Sigmoid colon (tissue), 7 donors: ENCODE results near the gene ZFYVE28. TPM values are rescaled to one million over a fixed set of nuclear protein-coding genes. Genes with fewer than 3 reads are reported as not detected.

ENCODE experiments used
- DNase-seq: peaks from one replicate; pipeline ENCODE4 v3.0.0-alpha.2; 2019
- H3K27ac ChIP-seq, 4 donors: fragments of 200-600 bp; sonication (generic); one replicate each; pipeline ENCODE4 v1.5.1; 2016 to 2019; ENCODE audit warnings: mild to moderate bottlenecking in 1 of 4
- H3K27me3 ChIP-seq, 3 donors: fragments of 200-600 bp; sonication (generic); one replicate each; pipeline ENCODE4 v1.5.1; 2019; ENCODE audit warnings: mild to moderate bottlenecking in 1 of 3
- H3K36me3 ChIP-seq, 4 donors: fragments of 200-600 bp; sonication (generic); one replicate each; pipeline ENCODE4 v1.5.1; 2016 to 2019
- H3K4me1 ChIP-seq, 4 donors: fragments of 200-600 bp; sonication (generic); one replicate each; pipeline ENCODE4 v1.5.1; 2017 to 2019
- H3K4me3 ChIP-seq, 4 donors: fragments of 200-600 bp; sonication (generic); one replicate each; pipeline ENCODE4 v1.5.1; 2017 to 2019; ENCODE audit warnings: mild to moderate bottlenecking in 2 of 4, moderate library complexity in 1 of 4
- H3K9me3 ChIP-seq, 4 donors: fragments of 200-600 bp in 3 of 4; sonication (generic) in 3 of 4; one replicate each; pipeline versions ENCODE4 v1.5.1 to v1.6.1; 2013 to 2019
- CTCF ChIP-seq, 4 experiments: fragments of 450-650 bp in 3 of 4; fragments of 200-600 bp in 1 of 4; IDR thresholded peaks; one replicate each; pipeline ENCODE4 v1.5.1; 2016 to 2019; ENCODE audit warnings: antibody characterized with exemption in 4 of 4, mild to moderate bottlenecking in 3 of 4, moderate library complexity in 2 of 4
- EP300 ChIP-seq, 4 donors: sonication (generic); formaldehyde crosslinking; IDR thresholded peaks; one replicate each; pipeline ENCODE4 v1.6.1; 2017; ENCODE audit warnings: antibody characterized with exemption in 4 of 4
- POLR2A ChIP-seq, 2 donors: fragments of 450-650 bp; IDR thresholded peaks; one replicate each; pipeline ENCODE4 v1.6.1; 2016; ENCODE audit warnings: antibody characterized with exemption in 2 of 2, mild to moderate bottlenecking in 2 of 2, moderate library complexity in 2 of 2
- POLR2AphosphoS5 ChIP-seq, 4 donors: sonication (generic); formaldehyde crosslinking; IDR thresholded peaks; one replicate each; pipeline ENCODE4 v1.6.1; 2017; ENCODE audit warnings: antibody characterized with exemption in 4 of 4
- WGBS, 2 donors: extraction: QIAGEN DNeasy Blood & Tissue Kit; methylation state at CpG; one replicate each; pipeline ENCODE4 v1.1.7; 2013; 5-methylcytosine and 5-hydroxymethylcytosine counted together
- intact Hi-C: fragments of 100-400 bp; cut with DNase I; formaldehyde crosslinking; loops from one replicate; pipeline ENCODE4 v1.15.1; 2023
- polyA plus RNA-seq, 3 donors: library from polyadenylated mRNA; stranded (reverse); fragments of 200-250 nt; gene quantifications; one replicate each; pipeline ENCODE4 v1.2.3, GENCODE V29; 2013
- total RNA-seq, 4 donors: library from RNA; depleted of rRNA; stranded (reverse); fragments of >200 nt; gene quantifications; one replicate each; pipeline ENCODE4 v1.1.0, GENCODE V29; 2016
- donor health status: healthy with polysubstance abuse.
- donor health status: Bipolar disorder and iron deficiency.
- donor health status: healthy.

Gene ZFYVE28
- total and polyA plus RNA-seq, 7 donors = 3.1 to 24.1 (median 13.0) TPM

GRCh38 chr4:2427383-2428334, 9.2 kb upstream of the ZFYVE28 start:
- Histone ChIP-seq H3K36me3 (no peaks in the 10 kb centered on the region), H3K4me3 (no peak overlapping the region), H3K27ac (no peak overlapping the region), H3K27me3 (peaks cover 0 to 22% (median 15%) of the 10 kb centered on the region in 3 donors), H3K4me1 (no peaks in the 10 kb centered on the region), H3K9me3 (no peaks in the 10 kb centered on the region)
- intact Hi-C loops = no loop called here
- no peak for TF ChIP-seq POLR2AphosphoS5 (IDR thresholded peaks at IDR 0.05)
- DNase-seq = no peak
- 90 to 92% methylated on average over 23 of the region's 23 CpGs for WGBS, 2 donors

- no peak for DNase-seq
- no peaks in the 10 kb centered on the region for H3K4me1 ChIP-seq
- H3K9me3 ChIP-seq = no peaks in the 10 kb centered on the region
- no peak overlapping the region for H3K27ac ChIP-seq
- H3K27me3 ChIP-seq = peaks cover 0 to 31% (median 23%) of the 10 kb centered on the region in 3 donors
- TF ChIP-seq EP300 (IDR thresholded peaks at IDR 0.05) (no peak), CTCF (IDR thresholded peaks at IDR 0.05) (no peak), POLR2A (IDR thresholded peaks at IDR 0.05) (no peak), POLR2AphosphoS5 (IDR thresholded peaks at IDR 0.05) (no peak)
- intact Hi-C loops = no loop called here
- no peaks in the 10 kb centered on the region for H3K36me3 ChIP-seq
- 83 to 87% methylated on average over 13 of the region's 13 CpGs for WGBS, 2 donors
- no peak overlapping the region for H3K4me3 ChIP-seq
These were observed 8.3 kb upstream of the ZFYVE28 start for GRCh38 chr4:2426711-2427275.

- Histone ChIP-seq H3K4me3 (no peak overlapping the region), H3K27ac (no peak overlapping the region), H3K4me1 (no peaks in the 10 kb centered on the region), H3K36me3 (no peaks in the 10 kb centered on the region), H3K9me3 (no peaks in the 10 kb centered on the region), H3K27me3 (peaks cover 0 to 38% (median 25%) of the 10 kb centered on the region in 3 donors)
- DNase-seq = no peak
- 88% methylated on average over 8 of the region's 8 CpGs for WGBS, 2 donors
- intact Hi-C loops = no loop called here
- TF ChIP-seq POLR2AphosphoS5 (IDR thresholded peaks at IDR 0.05) (no peak), POLR2A (IDR thresholded peaks at IDR 0.05) (no peak), CTCF (IDR thresholded peaks at IDR 0.05) (no peak), EP300 (IDR thresholded peaks at IDR 0.05) (no peak)
These were observed 7.6 kb upstream of the ZFYVE28 start for GRCh38 chr4:2426069-2426397.

GRCh38 chr4:2425386-2426068, 7.1 kb upstream of the ZFYVE28 start:
- 89 to 94% methylated on average over 13 of the region's 13 CpGs for WGBS, 2 donors
- Histone ChIP-seq H3K27me3 (peaks cover 0 to 44% (median 30%) of the 10 kb centered on the region in 3 donors), H3K36me3 (no peaks in the 10 kb centered on the region), H3K9me3 (no peaks in the 10 kb centered on the region), H3K27ac (no peak overlapping the region), H3K4me1 (no peaks in the 10 kb centered on the region), H3K4me3 (no peak overlapping the region)
- TF ChIP-seq EP300 (IDR thresholded peaks at IDR 0.05) (no peak), POLR2A (IDR thresholded peaks at IDR 0.05) (no peak), CTCF (IDR thresholded peaks at IDR 0.05) (no peak), POLR2AphosphoS5 (IDR thresholded peaks at IDR 0.05) (no peak)
- no peak for DNase-seq
- intact Hi-C loops = no loop called here

- no peaks in the 10 kb centered on the region for H3K36me3 ChIP-seq
- no peak for DNase-seq
- peaks cover 0 to 53% (median 39%) of the 10 kb centered on the region in 3 donors for H3K27me3 ChIP-seq
- no peaks in the 10 kb centered on the region for H3K9me3 ChIP-seq
- no peak overlapping the region for H3K27ac ChIP-seq
- H3K4me3 ChIP-seq = no peak overlapping the region
- peaks cover 0 to 2% (median 2%) of the 10 kb centered on the region in 4 donors for H3K4me1 ChIP-seq
- intact Hi-C loops = no loop called here
- TF ChIP-seq CTCF (IDR thresholded peaks at IDR 0.05) (no peak), POLR2A (IDR thresholded peaks at IDR 0.05) (no peak), EP300 (IDR thresholded peaks at IDR 0.05) (no peak), POLR2AphosphoS5 (IDR thresholded peaks at IDR 0.05) (no peak)
- WGBS, 2 donors = 82 to 84% methylated on average over 10 of the region's 10 CpGs
These were observed 6.1 kb upstream of the ZFYVE28 start for GRCh38 chr4:2424581-2424980.
